Neural cell (in vitro differentiated cells): ENCODE measurements around the gene SNCA. TPM values are rescaled to one million over a fixed set of nuclear protein-coding genes. Genes with fewer than 3 reads are reported as not detected.

Source experiments
- H2AFZ ChIP-seq: fragments of 200-600, 300-800 bp; sonication (generic), shearing (Covaris generic); 2 replicates; pipeline ENCODE4 v1.6.0; 2014; ENCODE audit warnings: low read depth, mild to moderate bottlenecking, antibody characterized with exemption, low read length, moderate library complexity
- H3F3A ChIP-seq: fragments of 200-600 bp; shearing (Covaris generic); 2 replicates; pipeline ENCODE4 v1.6.1; 2016; ENCODE audit warnings: mild to moderate bottlenecking, moderate library complexity, mixed read lengths, antibody characterized with exemption, low read length; ENCODE audit not compliant: insufficient read depth, poor library complexity, severe bottlenecking
- H3K27ac ChIP-seq: fragments of 200-600, 300-800 bp; sonication (generic), shearing (Covaris generic); 2 replicates; pipeline ENCODE4 v1.5.1; 2014; ENCODE audit warnings: mild to moderate bottlenecking, low read length, moderate library complexity
- H3K27me3 ChIP-seq: fragments of 300-800, 200-600 bp; sonication (generic), shearing (Covaris generic); 2 replicates; pipeline ENCODE4 v1.6.0; 2014; ENCODE audit warnings: mild to moderate bottlenecking, low read depth, low read length, moderate library complexity; ENCODE audit not compliant: insufficient read depth
- H3K36me3 ChIP-seq: fragments of 300-800, 200-600 bp; sonication (generic), shearing (Covaris generic); 2 replicates; pipeline ENCODE4 v1.5.1; 2014; ENCODE audit warnings: mild to moderate bottlenecking, antibody characterized with exemption, low read length, moderate library complexity; ENCODE audit not compliant: insufficient read depth
- H3K4me2 ChIP-seq: fragments of 300-800, 200-600 bp; sonication (generic), shearing (Covaris generic); 2 replicates; pipeline ENCODE4 v1.6.0; 2014; ENCODE audit warnings: mild to moderate bottlenecking, low read length
- H3K4me3 ChIP-seq: fragments of 300-800, 200-600 bp; sonication (generic), shearing (Covaris generic); 2 replicates; pipeline ENCODE4 v1.5.1; 2014; ENCODE audit warnings: mild to moderate bottlenecking, low read length, moderate library complexity
- H3K79me2 ChIP-seq: fragments of 200-600 bp; shearing (Covaris generic); replicated peaks from 2 replicates; pipeline ENCODE4 v1.6.0; 2014; ENCODE audit warnings: mild to moderate bottlenecking, low read length, moderate library complexity; ENCODE audit not compliant: insufficient read depth
- H3K9ac ChIP-seq: fragments of 300-800, 200-600 bp; sonication (generic), shearing (Covaris generic); 2 replicates; pipeline ENCODE4 v1.6.1; 2016; ENCODE audit warnings: mild to moderate bottlenecking, low read length, mixed read lengths
- H3K9me2 ChIP-seq: fragments of 200-600 bp; shearing (Covaris generic); 2 replicates; pipeline ENCODE4 v1.6.1; 2016; ENCODE audit warnings: mild to moderate bottlenecking, low read length, mixed read lengths; ENCODE audit not compliant: insufficient read depth
- H3K9me3 ChIP-seq: fragments of 200-600, 300-800 bp; sonication (generic), shearing (Covaris generic); 2 replicates; pipeline ENCODE4 v1.6.1; 2016; ENCODE audit warnings: mild to moderate bottlenecking, mixed run types, low read length, moderate library complexity, mixed read lengths
- H4K20me1 ChIP-seq: fragments of 200-600 bp; shearing (Covaris generic); 2 replicates; pipeline ENCODE4 v1.6.1; 2016; ENCODE audit warnings: mild to moderate bottlenecking, mixed run types; ENCODE audit not compliant: insufficient read depth
- EP300 ChIP-seq: fragments of 450-650 bp; conservative IDR thresholded peaks from 2 replicates; pipeline ENCODE4 v1.6.1; 2014; ENCODE audit warnings: antibody characterized with exemption, mild to moderate bottlenecking, moderate library complexity; ENCODE audit not compliant: poor library complexity, severe bottlenecking
- EZH2 ChIP-seq: fragments of 200-600, 300-800 bp; shearing (Covaris generic), sonication (generic); IDR thresholded peaks from 2 replicates; pipeline ENCODE4 v1.6.1; 2014; ENCODE audit warnings: antibody characterized with exemption, low read length, borderline replicate concordance, mild to moderate bottlenecking; ENCODE audit not compliant: insufficient read depth, poor library complexity, severe bottlenecking
- MXI1 ChIP-seq: fragments of 450-650 bp; conservative IDR thresholded peaks from 2 replicates; pipeline ENCODE4 v1.6.1; 2014; ENCODE audit warnings: antibody characterized with exemption, mild to moderate bottlenecking; ENCODE audit not compliant: poor library complexity, severe bottlenecking
- POLR2AphosphoS5 ChIP-seq: IDR thresholded peaks from 2 replicates; pipeline ENCODE4 v1.6.1; 2012
- RAD21 ChIP-seq: fragments of 450-650 bp; conservative IDR thresholded peaks from 2 replicates; pipeline ENCODE4 v1.6.1; 2014; ENCODE audit warnings: antibody characterized with exemption, mild to moderate bottlenecking, moderate library complexity
- REST ChIP-seq: IDR thresholded peaks from 2 replicates; pipeline ENCODE4 v1.6.1; 2012; ENCODE audit warnings: borderline replicate concordance
- SMC3 ChIP-seq: fragments of 450-650 bp; conservative IDR thresholded peaks from 2 replicates; pipeline ENCODE4 v1.6.1; 2014; ENCODE audit warnings: antibody characterized with exemption, mild to moderate bottlenecking, moderate library complexity; ENCODE audit not compliant: poor library complexity
- TAF1 ChIP-seq: IDR thresholded peaks from 2 replicates; pipeline ENCODE4 v1.6.1; 2012; ENCODE audit warnings: low read depth
- polyA plus RNA-seq: library from polyadenylated mRNA; depleted of rRNA; stranded (reverse); fragments of >200 nt; gene quantifications from 2 replicates; pipeline ENCODE4 v1.2.3, GENCODE V29; 2014
- TF ChIP-seq, protein P1 (sequence below): fragments of 450-650 bp; IDR thresholded peaks from 2 replicates; pipeline ENCODE4 v1.5.1; 2014; ENCODE audit warnings: antibody characterized with exemption, mild to moderate bottlenecking, moderate library complexity; ENCODE audit not compliant: poor library complexity, severe bottlenecking

The SNCA gene
- polyA plus RNA-seq, 1 donor from 2014 or later, result 66.1 TPM

- H3K4me3 ChIP-seq, result no peak overlapping the region
- no peak overlapping the region for H3K9ac ChIP-seq
- no peaks in the 10 kb centered on the region for H3K79me2 ChIP-seq
- H3F3A ChIP-seq, result no peaks in the 10 kb centered on the region
- H3K27me3 ChIP-seq, result no peaks in the 10 kb centered on the region
- no peaks in the 10 kb centered on the region for H3K9me2 ChIP-seq
- no peak overlapping the region for H3K27ac ChIP-seq
- no peaks in the 10 kb centered on the region for H3K36me3 ChIP-seq
- H4K20me1 ChIP-seq, result no peaks in the 10 kb centered on the region
- no peak overlapping the region for H2AFZ ChIP-seq
- H3K4me2 ChIP-seq, result no peak overlapping the region
- no peaks in the 10 kb centered on the region for H3K9me3 ChIP-seq
- TF ChIP-seq RAD21 (no peak), MXI1 (no peak), TAF1 (no peak), REST (no peak), EZH2 (no peak), SMC3 (no peak), POLR2AphosphoS5 (no peak), EP300 (no peak)
- TF ChIP-seq, protein P1, sequence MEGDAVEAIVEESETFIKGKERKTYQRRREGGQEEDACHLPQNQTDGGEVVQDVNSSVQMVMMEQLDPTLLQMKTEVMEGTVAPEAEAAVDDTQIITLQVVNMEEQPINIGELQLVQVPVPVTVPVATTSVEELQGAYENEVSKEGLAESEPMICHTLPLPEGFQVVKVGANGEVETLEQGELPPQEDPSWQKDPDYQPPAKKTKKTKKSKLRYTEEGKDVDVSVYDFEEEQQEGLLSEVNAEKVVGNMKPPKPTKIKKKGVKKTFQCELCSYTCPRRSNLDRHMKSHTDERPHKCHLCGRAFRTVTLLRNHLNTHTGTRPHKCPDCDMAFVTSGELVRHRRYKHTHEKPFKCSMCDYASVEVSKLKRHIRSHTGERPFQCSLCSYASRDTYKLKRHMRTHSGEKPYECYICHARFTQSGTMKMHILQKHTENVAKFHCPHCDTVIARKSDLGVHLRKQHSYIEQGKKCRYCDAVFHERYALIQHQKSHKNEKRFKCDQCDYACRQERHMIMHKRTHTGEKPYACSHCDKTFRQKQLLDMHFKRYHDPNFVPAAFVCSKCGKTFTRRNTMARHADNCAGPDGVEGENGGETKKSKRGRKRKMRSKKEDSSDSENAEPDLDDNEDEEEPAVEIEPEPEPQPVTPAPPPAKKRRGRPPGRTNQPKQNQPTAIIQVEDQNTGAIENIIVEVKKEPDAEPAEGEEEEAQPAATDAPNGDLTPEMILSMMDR, result no peak
These were observed 120.1 kb downstream of the SNCA start for GRCh38 chr4:89716893-89717292.

- no peak for TF ChIP-seq TAF1
- no peak for TF ChIP-seq MXI1
- TF ChIP-seq POLR2AphosphoS5, result no peak
- no peak for TF ChIP-seq REST
- TF ChIP-seq, protein P1, result no peak
- TF ChIP-seq RAD21, result no peak
- no peak for TF ChIP-seq EP300
- no peak for TF ChIP-seq SMC3
- no peak for TF ChIP-seq EZH2
- no peaks in the 10 kb centered on the region for H3K9me3 ChIP-seq
- no peak overlapping the region for H3K27ac ChIP-seq
- no peaks in the 10 kb centered on the region for H3F3A ChIP-seq
- no peaks in the 10 kb centered on the region for H3K9me2 ChIP-seq
- H3K27me3 ChIP-seq, result no peaks in the 10 kb centered on the region
- no peak overlapping the region for H3K4me2 ChIP-seq
- H3K79me2 ChIP-seq, result no peaks in the 10 kb centered on the region
- H2AFZ ChIP-seq, result no peak overlapping the region
- H4K20me1 ChIP-seq, result no peaks in the 10 kb centered on the region
- H3K9ac ChIP-seq, result no peak overlapping the region
- H3K36me3 ChIP-seq, result no peaks in the 10 kb centered on the region
- no peak overlapping the region for H3K4me3 ChIP-seq
These were observed 121.3 kb downstream of the SNCA start for GRCh38 chr4:89715631-89716030.
